ENCODE data around the gene TMA7.
A peak's percentile ranks its signal among the peaks of the same experiment; 100 is the strongest.

The TMA7 gene

GRCh38 chr3:48423241-48423882 is 16.7 kb upstream of the TMA7 start:
- DNase-seq (ENCODE audit: low read depth in 2 of 2) = no peak

GRCh38 chr3:48423883-48424695 is 16.0 kb upstream of the TMA7 start:
- DNase-seq (ENCODE audit: low read depth in 2 of 2) = no peak

- no peak for DNase-seq (ENCODE audit: low read depth in 2 of 2)
Observed at GRCh38 chr3:48425281-48425812, 14.7 kb upstream of the TMA7 start.

- no peak for DNase-seq (ENCODE audit: low read depth in 2 of 2)
Observed at GRCh38 chr3:48426401-48426909, 13.6 kb upstream of the TMA7 start.

GRCh38 chr3:48426944-48427629 is 13.0 kb upstream of the TMA7 start:
- DNase-seq (ENCODE audit: low read depth in 2 of 2) = no peak

- no peak for DNase-seq (ENCODE audit: low read depth in 2 of 2)
Observed at GRCh38 chr3:48427630-48427962, 12.5 kb upstream of the TMA7 start.

- no peak for DNase-seq (ENCODE audit: low read depth in 2 of 2)
Observed at GRCh38 chr3:48428088-48428571, 11.9 kb upstream of the TMA7 start.

GRCh38 chr3:48428572-48429316 is 11.3 kb upstream of the TMA7 start:
- no peak for DNase-seq (ENCODE audit: low read depth in 2 of 2)

GRCh38 chr3:48429317-48429959 is 10.6 kb upstream of the TMA7 start:
- peak in 1 of 2 donors; percentile 30 for DNase-seq (ENCODE audit: low read depth in 2 of 2)

- DNase-seq (ENCODE audit: low read depth in 2 of 2) = no peak
Observed at GRCh38 chr3:48429960-48430707, 9.9 kb upstream of the TMA7 start, which contains the start of gene PLXNB1. Gene PLXNB1 (minus strand): TSS chr3:48430086. CDS start chr3:48424611, 5,475 bp downstream.

- DNase-seq (ENCODE audit: low read depth in 2 of 2) = no peak
Observed at GRCh38 chr3:48430708-48431101, 9.4 kb upstream of the TMA7 start.

- no peak for DNase-seq (ENCODE audit: low read depth in 2 of 2)
Observed at GRCh38 chr3:48431224-48432029, 8.6 kb upstream of the TMA7 start.

GRCh38 chr3:48432411-48433371 is 7.4 kb upstream of the TMA7 start:
- no peak for DNase-seq (ENCODE audit: low read depth in 2 of 2)

GRCh38 chr3:48433472-48434118 is 6.5 kb upstream of the TMA7 start:
- DNase-seq (ENCODE audit: low read depth in 2 of 2) = no peak

GRCh38 chr3:48434591-48435222 is 5.3 kb upstream of the TMA7 start:
- DNase-seq (ENCODE audit: low read depth in 2 of 2) = no peak

GRCh38 chr3:48435223-48435595 is 4.8 kb upstream of the TMA7 start:
- no peak for DNase-seq (ENCODE audit: low read depth in 2 of 2)

All from stimulated activated CD4-positive, alpha-beta T cell treated with anti-CD3 and anti-CD28 coated beads, Interleukin-1b, Interleukin-23, amount 100 ng/mL, for 1 hour (primary cell).